Stimulated activated CD4-positive, alpha-beta T cell treated with anti-CD3 and anti-CD28 coated beads, Interleukin-1b, Interleukin-23, amount 100 ng/mL, for 48 hours (primary cell): ENCODE measurements around the gene SLC66A2.
A peak's percentile ranks its signal among the peaks of the same experiment; 100 is the strongest.

Experiments
- DNase-seq: peaks from one replicate; pipeline ENCODE4 v3.0.0-alpha.2; 2020

Gene SLC66A2

GRCh38 chr18:79949697-79950487 lies 1.6 kb downstream of the SLC66A2 start:
- no peak for DNase-seq

GRCh38 chr18:79948719-79949411 lies 2.6 kb downstream of the SLC66A2 start:
- no peak for DNase-seq

GRCh38 chr18:79947881-79948610 lies 3.4 kb downstream of the SLC66A2 start:
- DNase-seq, result no peak

- no peak for DNase-seq
Measured at GRCh38 chr18:79947054-79947755, 4.2 kb downstream of the SLC66A2 start.

GRCh38 chr18:79945118-79946042 lies 6.1 kb downstream of the SLC66A2 start:
- no peak for DNase-seq

- DNase-seq, result no peak
Measured at GRCh38 chr18:79944746-79945117, 6.7 kb downstream of the SLC66A2 start.

GRCh38 chr18:79944126-79944731 lies 7.2 kb downstream of the SLC66A2 start:
- peak; percentile 46 for DNase-seq

- DNase-seq, result no peak
Measured at GRCh38 chr18:79943608-79944125, 7.8 kb downstream of the SLC66A2 start.

GRCh38 chr18:79942786-79943607 lies 8.5 kb downstream of the SLC66A2 start:
- DNase-seq, result no peak

GRCh38 chr18:79942211-79942610 lies 9.2 kb downstream of the SLC66A2 start:
- no peak for DNase-seq

GRCh38 chr18:79941473-79942119 lies 9.9 kb downstream of the SLC66A2 start:
- no peak for DNase-seq

- no peak for DNase-seq
Measured at GRCh38 chr18:79940814-79941472, 10.5 kb downstream of the SLC66A2 start.

GRCh38 chr18:79940126-79940813 lies 11.2 kb downstream of the SLC66A2 start:
- DNase-seq, result no peak

- DNase-seq, result no peak
Measured at GRCh38 chr18:79939096-79939495, 12.4 kb downstream of the SLC66A2 start.

- DNase-seq, result no peak
Measured at GRCh38 chr18:79938196-79938595, 13.3 kb downstream of the SLC66A2 start.

- DNase-seq, result no peak
Measured at GRCh38 chr18:79937103-79937860, 14.2 kb downstream of the SLC66A2 start.

- DNase-seq, result no peak
Measured at GRCh38 chr18:79936641-79937040, 14.8 kb downstream of the SLC66A2 start.

- no peak for DNase-seq
Measured at GRCh38 chr18:79935925-79936324, 15.5 kb downstream of the SLC66A2 start.
